Vagina (tissue), 2 donors: ENCODE data around the gene TNIK. TPM values are rescaled to one million over a fixed set of nuclear protein-coding genes. Genes with fewer than 3 reads are reported as not detected.

Experiments
- DNase-seq, 2 donors: peaks; one replicate each; pipeline ENCODE4 v3.0.0-alpha.2; 2017; ENCODE audit errors: extremely low spot score in 2 of 2
- H3K27ac ChIP-seq: fragments of 200-600 bp; sonication (generic); one replicate; pipeline ENCODE4 v1.5.1; 2019
- H3K27me3 ChIP-seq: fragments of 200-600 bp; sonication (generic); one replicate; pipeline ENCODE4 v1.5.1; 2019
- H3K36me3 ChIP-seq, 2 donors: fragments of 200-600 bp; sonication (generic); one replicate each; pipeline ENCODE4 v1.5.1; 2017 to 2019
- H3K4me1 ChIP-seq: fragments of 200-600 bp; sonication (generic); one replicate; pipeline ENCODE4 v1.5.1; 2019
- H3K4me3 ChIP-seq, 2 donors: fragments of 200-600 bp; sonication (generic); 1 replicate in 1 of 2; 2 replicates in 1 of 2; pipeline ENCODE4 v1.5.1; 2016 to 2019
- H3K9me3 ChIP-seq: fragments of 200-600 bp; sonication (generic); one replicate; pipeline ENCODE4 v1.5.1; 2019
- POLR2A ChIP-seq, 2 donors: fragments of 450-650 bp; IDR thresholded peaks; one replicate each; pipeline ENCODE4 v1.6.1; 2017; ENCODE audit warnings: antibody characterized with exemption in 2 of 2, mild to moderate bottlenecking in 2 of 2, moderate library complexity in 2 of 2
- POLR2AphosphoS5 ChIP-seq, 2 donors: sonication (generic); formaldehyde crosslinking; IDR thresholded peaks; one replicate each; pipeline ENCODE4 v1.9.0; 2017; ENCODE audit warnings: antibody characterized with exemption in 2 of 2, mild to moderate bottlenecking in 2 of 2, low read depth in 1 of 2; ENCODE audit not compliant: insufficient read depth in 1 of 2
- intact Hi-C: fragments of 100-400 bp; cut with DNase I; formaldehyde crosslinking; loops from one replicate; pipeline ENCODE4 v1.15.1; 2023
- total RNA-seq: library from RNA; depleted of rRNA; stranded (reverse); fragments of >200 nt; gene quantifications from one replicate; pipeline ENCODE4 v1.2.3, GENCODE V29; 2016
- TF ChIP-seq, protein P1 (sequence below), 3 experiments: fragments of 450-650 bp in 2 of 3; fragments of 200-600 bp in 1 of 3; sonication (generic) in 1 of 3; IDR thresholded peaks; one replicate each; pipeline ENCODE4 v1.5.1; 2017 to 2019; ENCODE audit warnings: antibody characterized with exemption in 3 of 3, mild to moderate bottlenecking in 2 of 3, moderate library complexity in 2 of 3

Gene TNIK
- total RNA-seq, 1 donor from 2014 or later, result 5.9 TPM

DNA sequence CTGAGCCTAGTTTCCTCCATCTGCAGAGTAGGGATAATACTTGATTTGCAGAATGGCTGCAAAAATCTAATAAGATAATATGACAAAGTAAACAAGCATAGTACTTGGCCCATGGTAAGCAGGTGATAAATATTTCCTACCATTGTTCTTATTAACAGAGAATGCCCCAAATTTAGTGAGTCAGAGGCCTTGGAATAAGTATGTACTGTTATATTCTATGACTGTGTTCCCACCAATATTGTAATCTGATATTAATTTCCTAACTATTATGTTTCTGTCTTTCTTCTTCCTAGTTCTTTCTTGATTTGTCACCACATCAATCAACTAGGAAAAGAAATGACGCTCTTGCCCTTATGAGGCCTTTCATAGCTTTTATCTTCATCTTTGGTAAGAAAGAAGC lies 255.3 kb downstream of the TNIK start:
- Histone ChIP-seq H3K27ac (no peak overlapping the region), H3K27me3 (no peaks in the 10 kb centered on the region), H3K4me3 (no peak overlapping the region), H3K9me3 (no peaks in the 10 kb centered on the region), H3K4me1 (no peaks in the 10 kb centered on the region), H3K36me3 (no peaks in the 10 kb centered on the region)
- TF ChIP-seq, protein P1, sequence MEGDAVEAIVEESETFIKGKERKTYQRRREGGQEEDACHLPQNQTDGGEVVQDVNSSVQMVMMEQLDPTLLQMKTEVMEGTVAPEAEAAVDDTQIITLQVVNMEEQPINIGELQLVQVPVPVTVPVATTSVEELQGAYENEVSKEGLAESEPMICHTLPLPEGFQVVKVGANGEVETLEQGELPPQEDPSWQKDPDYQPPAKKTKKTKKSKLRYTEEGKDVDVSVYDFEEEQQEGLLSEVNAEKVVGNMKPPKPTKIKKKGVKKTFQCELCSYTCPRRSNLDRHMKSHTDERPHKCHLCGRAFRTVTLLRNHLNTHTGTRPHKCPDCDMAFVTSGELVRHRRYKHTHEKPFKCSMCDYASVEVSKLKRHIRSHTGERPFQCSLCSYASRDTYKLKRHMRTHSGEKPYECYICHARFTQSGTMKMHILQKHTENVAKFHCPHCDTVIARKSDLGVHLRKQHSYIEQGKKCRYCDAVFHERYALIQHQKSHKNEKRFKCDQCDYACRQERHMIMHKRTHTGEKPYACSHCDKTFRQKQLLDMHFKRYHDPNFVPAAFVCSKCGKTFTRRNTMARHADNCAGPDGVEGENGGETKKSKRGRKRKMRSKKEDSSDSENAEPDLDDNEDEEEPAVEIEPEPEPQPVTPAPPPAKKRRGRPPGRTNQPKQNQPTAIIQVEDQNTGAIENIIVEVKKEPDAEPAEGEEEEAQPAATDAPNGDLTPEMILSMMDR (IDR thresholded peaks at IDR 0.05), result no peak
- TF ChIP-seq POLR2A (IDR thresholded peaks at IDR 0.05), result no peak
- intact Hi-C loops, result no loop called here
- no peak for DNase-seq

DNA sequence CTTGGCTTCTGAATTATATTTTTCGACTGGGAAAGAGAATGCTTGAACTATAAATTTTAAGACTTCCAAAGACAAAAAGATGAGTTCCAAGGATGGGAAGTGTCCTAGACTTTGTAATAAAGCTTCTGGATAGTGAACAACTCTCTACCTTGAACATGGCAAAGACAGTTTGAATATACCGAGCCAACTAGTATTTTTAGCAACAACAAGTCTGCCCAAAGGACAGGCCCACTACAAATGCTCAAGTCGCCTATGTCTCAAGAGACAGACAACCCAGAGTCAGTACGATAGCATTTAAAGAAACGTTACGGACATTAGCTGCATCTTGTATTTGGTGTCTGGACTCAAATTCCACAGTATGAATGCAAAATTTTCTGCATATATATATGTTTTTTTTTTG lies 258.4 kb downstream of the TNIK start:
- TF ChIP-seq POLR2A (IDR thresholded peaks at IDR 0.05), result no peak
- TF ChIP-seq, protein P1 (IDR thresholded peaks at IDR 0.05), result no peak
- no peak for TF ChIP-seq POLR2AphosphoS5 (IDR thresholded peaks at IDR 0.05; ENCODE audit: insufficient read depth in 1 of 2, low read depth in 1 of 2)
- no peaks in the 10 kb centered on the region for H3K36me3 ChIP-seq
- H3K9me3 ChIP-seq, result no peaks in the 10 kb centered on the region
- no peak overlapping the region for H3K4me3 ChIP-seq
- H3K27me3 ChIP-seq, result no peaks in the 10 kb centered on the region
- intact Hi-C loops, result no loop called here
- DNase-seq, result no peak
- H3K4me1 ChIP-seq, result no peaks in the 10 kb centered on the region
- H3K27ac ChIP-seq, result no peak overlapping the region

DNA sequence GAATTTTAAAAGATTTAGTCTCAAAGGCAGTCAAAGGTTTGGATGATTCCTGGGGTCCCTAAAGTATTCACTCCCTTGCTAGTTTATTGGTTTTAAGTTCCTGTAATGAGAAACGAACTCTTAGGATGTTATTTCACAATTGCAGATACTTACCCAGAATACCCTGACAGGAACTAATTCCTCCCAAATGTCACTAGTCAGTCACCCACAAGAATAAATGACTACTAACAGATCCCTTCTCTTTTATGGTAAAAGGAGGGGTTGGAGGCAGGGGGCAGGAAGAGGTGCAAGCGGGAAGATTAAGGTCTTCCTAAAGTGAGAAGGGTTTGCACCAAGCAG lies 259.5 kb downstream of the TNIK start:
- no peak overlapping the region for H3K27ac ChIP-seq
- H3K9me3 ChIP-seq, result no peaks in the 10 kb centered on the region
- no peaks in the 10 kb centered on the region for H3K36me3 ChIP-seq
- no peak overlapping the region for H3K4me3 ChIP-seq
- H3K27me3 ChIP-seq, result no peaks in the 10 kb centered on the region
- no peaks in the 10 kb centered on the region for H3K4me1 ChIP-seq
- TF ChIP-seq, protein P1 (IDR thresholded peaks at IDR 0.05), result no peak
- TF ChIP-seq POLR2AphosphoS5 (IDR thresholded peaks at IDR 0.05; ENCODE audit: insufficient read depth in 1 of 2, low read depth in 1 of 2) (no peak), POLR2A (IDR thresholded peaks at IDR 0.05) (no peak)
- intact Hi-C loops, result no loop called here
- DNase-seq, result no peak

DNA sequence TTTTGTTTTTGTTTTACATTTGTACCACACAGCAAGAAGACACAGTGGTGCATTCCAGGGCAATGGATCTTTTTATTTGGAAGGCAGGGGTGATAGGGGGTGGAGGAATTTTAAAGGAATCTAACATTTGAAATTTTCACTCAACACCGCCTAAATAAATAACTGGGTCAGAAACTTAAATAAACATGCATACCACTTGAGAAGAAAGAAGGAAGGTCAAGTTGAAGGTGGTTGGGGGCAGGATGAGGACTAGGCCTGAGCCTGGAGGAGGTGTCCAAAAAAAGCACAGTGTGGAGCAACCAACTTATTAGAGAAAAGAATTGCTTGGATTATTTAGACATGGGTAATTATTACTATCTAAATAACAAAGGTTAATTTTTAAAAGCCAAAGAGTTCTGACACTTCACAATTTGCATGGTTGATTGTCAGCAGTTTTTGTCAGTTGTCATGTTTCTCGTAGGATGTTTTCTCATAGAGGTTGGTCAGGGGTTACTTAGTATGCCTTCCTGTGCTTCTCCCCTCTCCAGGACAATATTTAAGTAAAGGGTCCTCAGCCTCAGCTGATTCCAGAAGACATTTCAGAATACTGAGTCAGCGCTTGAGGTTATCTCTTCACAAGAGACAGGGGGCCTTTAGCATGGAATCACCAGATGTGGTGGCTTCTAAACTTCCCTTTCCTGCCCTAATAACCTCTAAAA lies 260.0 kb downstream of the TNIK start:
- Histone ChIP-seq H3K27me3 (no peaks in the 10 kb centered on the region), H3K4me3 (no peak overlapping the region), H3K27ac (no peak overlapping the region), H3K9me3 (no peaks in the 10 kb centered on the region), H3K36me3 (no peaks in the 10 kb centered on the region), H3K4me1 (no peaks in the 10 kb centered on the region)
- TF ChIP-seq POLR2A (IDR thresholded peaks at IDR 0.05) (no peak), POLR2AphosphoS5 (IDR thresholded peaks at IDR 0.05; ENCODE audit: insufficient read depth in 1 of 2, low read depth in 1 of 2) (no peak)
- TF ChIP-seq, protein P1 (IDR thresholded peaks at IDR 0.05), result no peak
- no peak for DNase-seq
- intact Hi-C loops, result no loop called here

DNA sequence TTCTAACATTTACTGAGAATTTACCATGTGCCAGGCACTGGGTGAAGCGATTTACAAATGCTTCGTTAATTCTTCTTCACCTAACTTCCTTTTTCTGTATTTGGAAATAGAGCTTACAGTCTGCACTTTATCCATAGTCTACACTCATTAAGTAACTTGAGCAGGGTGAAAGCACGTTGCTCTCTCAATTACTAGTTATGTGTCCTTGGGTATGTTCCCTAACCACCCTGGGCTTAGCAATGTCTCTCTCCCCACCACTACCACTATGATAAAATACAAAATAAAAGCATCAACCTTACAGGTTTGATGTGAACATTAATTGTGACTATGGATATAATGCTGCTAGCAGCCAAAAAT lies 260.8 kb downstream of the TNIK start:
- Histone ChIP-seq H3K27me3 (no peaks in the 10 kb centered on the region), H3K4me3 (no peak overlapping the region), H3K4me1 (no peaks in the 10 kb centered on the region), H3K9me3 (no peaks in the 10 kb centered on the region), H3K27ac (no peak overlapping the region), H3K36me3 (no peaks in the 10 kb centered on the region)
- intact Hi-C loops, result no loop called here
- DNase-seq, result no peak
- TF ChIP-seq, protein P1 (IDR thresholded peaks at IDR 0.05), result no peak
- no peak for TF ChIP-seq POLR2AphosphoS5 (IDR thresholded peaks at IDR 0.05; ENCODE audit: insufficient read depth in 1 of 2, low read depth in 1 of 2)
- no peak for TF ChIP-seq POLR2A (IDR thresholded peaks at IDR 0.05)
